GM12878 (cell line): Measurements from ENCODE around the gene LSM14A.
"Not testable (repeated sequence)": the region's sequence is repeated elsewhere in the genome, so short reads cannot be mapped to it uniquely, and the experiment has no call there.

Source experiments
- EGR1 ChIP-seq, 2 experiments: IDR thresholded peaks; 1 replicate in 1 of 2; 2 replicates in 1 of 2; pipeline ENCODE4 v1.6.1; 2011 to 2012; ENCODE audit warnings: low read depth in 2 of 2, low read length in 2 of 2, borderline replicate concordance in 1 of 2, mild to moderate bottlenecking in 1 of 2, moderate library complexity in 1 of 2
- TF ChIP-seq, protein P1 (sequence below): IDR thresholded peaks from 2 replicates; pipeline ENCODE4 v1.6.1; 2012; ENCODE audit warnings: low read depth, low read length, improper control_type of control experiment

DNA sequence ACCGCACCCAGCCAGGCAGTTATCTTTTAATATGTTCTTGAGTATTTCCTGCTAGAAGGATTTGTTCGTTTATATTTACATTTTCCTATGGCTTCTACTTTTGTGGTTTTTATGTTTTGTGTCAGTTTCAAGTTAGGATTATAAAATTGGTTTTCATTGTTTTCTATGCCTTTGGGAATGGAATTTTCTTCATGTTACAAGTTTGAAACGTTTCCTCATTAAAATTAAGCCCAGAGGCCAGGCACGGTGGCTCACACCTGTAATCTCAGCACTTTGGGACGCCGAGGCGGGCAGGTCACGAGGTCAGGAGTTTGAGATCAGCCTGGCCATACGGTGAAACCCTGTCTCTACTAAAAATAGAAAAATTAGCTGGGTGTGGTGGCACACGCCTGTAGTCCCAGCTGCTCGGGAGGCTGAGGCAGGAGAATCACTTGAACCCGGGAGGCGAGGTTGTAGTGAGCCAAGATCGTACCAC lies 44.5 kb downstream of the LSM14A start:
- not testable (repeated sequence) for TF ChIP-seq EGR1 (IDR thresholded peaks at IDR 0.05; ENCODE audit: borderline replicate concordance in 1 of 2, low read depth in 2 of 2, low read length in 2 of 2)
- TF ChIP-seq, protein P1, sequence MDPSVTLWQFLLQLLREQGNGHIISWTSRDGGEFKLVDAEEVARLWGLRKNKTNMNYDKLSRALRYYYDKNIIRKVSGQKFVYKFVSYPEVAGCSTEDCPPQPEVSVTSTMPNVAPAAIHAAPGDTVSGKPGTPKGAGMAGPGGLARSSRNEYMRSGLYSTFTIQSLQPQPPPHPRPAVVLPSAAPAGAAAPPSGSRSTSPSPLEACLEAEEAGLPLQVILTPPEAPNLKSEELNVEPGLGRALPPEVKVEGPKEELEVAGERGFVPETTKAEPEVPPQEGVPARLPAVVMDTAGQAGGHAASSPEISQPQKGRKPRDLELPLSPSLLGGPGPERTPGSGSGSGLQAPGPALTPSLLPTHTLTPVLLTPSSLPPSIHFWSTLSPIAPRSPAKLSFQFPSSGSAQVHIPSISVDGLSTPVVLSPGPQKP, result not testable (repeated sequence)
